Measurements from ENCODE around the gene ABHD17C. TPM values are rescaled to one million over a fixed set of nuclear protein-coding genes. Genes with fewer than 3 reads are reported as not detected.

The ABHD17C gene
- total RNA-seq, 4 donors from 2014 or later = 14.9 to 74.6 (median 37.8) TPM

GRCh38 chr15:80709542-80709941 lies 14.4 kb downstream of the ABHD17C start:
- Histone ChIP-seq H3K27me3 (no peaks in the 10 kb centered on the region), H3K27ac (peak overlapping the region in 1 of 4 donors; percentile 51), H3K9me3 (no peaks in the 10 kb centered on the region), H3K4me3 (no peak overlapping the region), H3K4me1 (peaks cover 0 to 9% (median 0%) of the 10 kb centered on the region in 4 donors), H3K36me3 (no peaks in the 10 kb centered on the region)
- DNase-seq = peak in 2 of 3 donors; percentile 66 to 76
- no peak for TF ChIP-seq POLR2A (IDR thresholded peaks at IDR 0.05)
- TF ChIP-seq CTCF (IDR thresholded peaks at IDR 0.05) = no peak

- peaks cover 0 to 5% (median 0%) of the 10 kb centered on the region in 4 donors for H3K4me1 ChIP-seq
These were observed 15.8 kb downstream of the ABHD17C start for GRCh38 chr15:80710635-80711554.

DNA sequence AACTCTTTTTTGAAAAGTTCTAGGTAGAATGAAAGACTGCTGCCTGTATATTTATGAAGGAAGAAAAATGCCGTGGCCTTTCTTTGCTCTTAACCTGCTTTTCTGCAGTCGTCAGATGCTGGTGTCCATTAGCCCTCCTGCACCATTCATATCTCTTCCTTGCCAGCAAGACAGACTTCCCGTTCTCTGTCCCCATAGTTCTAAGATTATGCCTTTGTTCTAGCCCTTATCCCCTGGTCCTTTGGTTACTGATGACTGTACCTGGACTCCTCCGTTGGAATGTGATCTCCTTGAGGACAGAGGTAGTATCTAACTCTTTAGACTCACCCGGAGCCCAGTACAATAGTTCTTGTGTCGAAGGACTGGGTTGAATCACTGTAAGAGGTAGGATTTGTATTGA lies 16.8 kb downstream of the ABHD17C start:
- Histone ChIP-seq H3K36me3 (no peaks in the 10 kb centered on the region), H3K9me3 (no peaks in the 10 kb centered on the region), H3K27me3 (no peaks in the 10 kb centered on the region), H3K4me1 (peaks cover 0 to 5% (median 0%) of the 10 kb centered on the region in 4 donors), H3K4me3 (no peak overlapping the region), H3K27ac (no peak overlapping the region)
- no peak for DNase-seq
- TF ChIP-seq POLR2A (IDR thresholded peaks at IDR 0.05) (no peak), CTCF (IDR thresholded peaks at IDR 0.05) (no peak)

More at GRCh38 chr15:80710635-80711554, 15.8 kb downstream of the ABHD17C start:
- no peak for DNase-seq
- no peak overlapping the region for H3K27ac ChIP-seq
- no peaks in the 10 kb centered on the region for H3K9me3 ChIP-seq
- H3K4me3 ChIP-seq = no peak overlapping the region
- no peaks in the 10 kb centered on the region for H3K27me3 ChIP-seq
- TF ChIP-seq CTCF (IDR thresholded peaks at IDR 0.05) = no peak
- TF ChIP-seq POLR2A (IDR thresholded peaks at IDR 0.05) = no peak
- H3K36me3 ChIP-seq = no peaks in the 10 kb centered on the region

GRCh38 chr15:80712956-80713355 lies 17.8 kb downstream of the ABHD17C start:
- Histone ChIP-seq H3K9me3 (no peaks in the 10 kb centered on the region), H3K27me3 (no peaks in the 10 kb centered on the region), H3K27ac (no peak overlapping the region), H3K36me3 (no peaks in the 10 kb centered on the region), H3K4me1 (peaks cover 0 to 5% (median 0%) of the 10 kb centered on the region in 4 donors), H3K4me3 (no peak overlapping the region)
- no peak for DNase-seq
- TF ChIP-seq CTCF (IDR thresholded peaks at IDR 0.05) (no peak), POLR2A (IDR thresholded peaks at IDR 0.05) (no peak)

DNA sequence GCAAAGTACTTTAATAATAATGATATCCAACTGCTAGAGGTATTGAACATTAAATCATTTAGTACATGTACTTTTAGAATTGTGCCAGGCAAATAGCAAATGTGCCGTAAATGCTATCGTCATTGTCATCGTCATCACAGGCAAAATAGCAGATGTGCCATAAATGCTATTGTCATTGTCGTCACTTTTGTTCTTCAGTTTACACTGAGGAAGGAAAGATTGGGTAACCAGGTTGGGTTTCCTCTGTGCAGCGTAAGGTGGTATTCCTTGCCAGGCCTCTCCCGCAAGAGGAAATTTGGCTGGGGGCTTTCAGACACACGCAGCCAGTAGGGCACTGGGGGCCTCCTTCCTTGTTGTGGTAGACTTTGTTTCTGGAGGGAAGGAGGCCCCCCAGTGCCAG lies 26.4 kb downstream of the ABHD17C start:
- Histone ChIP-seq H3K4me1 (no peaks in the 10 kb centered on the region), H3K9me3 (no peaks in the 10 kb centered on the region), H3K27me3 (no peaks in the 10 kb centered on the region), H3K4me3 (no peak overlapping the region), H3K27ac (no peak overlapping the region), H3K36me3 (peaks cover 0 to 10% (median 0%) of the 10 kb centered on the region in 3 donors)
- TF ChIP-seq POLR2A (IDR thresholded peaks at IDR 0.05) = no peak
- no peak for TF ChIP-seq CTCF (IDR thresholded peaks at IDR 0.05)
- DNase-seq = no peak
